HFFc6 (cell line): ENCODE results near the gene DISP3. TPM values are rescaled to one million over a fixed set of nuclear protein-coding genes. Genes with fewer than 3 reads are reported as not detected.

ENCODE experiments used
- DNase-seq: peaks from one replicate; pipeline ENCODE4 v3.0.0-alpha.2; 2018
- H3K27ac Mint-ChIP-seq: 2 replicates; pipeline ENCODE4 v1.8.0; 2020; ENCODE audit warnings: mild to moderate bottlenecking, mixed read lengths
- H3K27me3 Mint-ChIP-seq: 2 replicates; pipeline ENCODE4 v1.8.0; 2021; ENCODE audit warnings: mild to moderate bottlenecking, moderate library complexity, mixed read lengths; ENCODE audit not compliant: insufficient read depth
- H3K36me3 Mint-ChIP-seq: 2 replicates; pipeline ENCODE4 v1.8.0; 2021; ENCODE audit warnings: low read depth, mixed read lengths
- H3K4me1 Mint-ChIP-seq: 2 replicates; pipeline ENCODE4 v1.8.0; 2020; ENCODE audit warnings: low read depth, mixed read lengths
- H3K4me3 Mint-ChIP-seq: 2 replicates; pipeline ENCODE4 v1.8.0; 2020; ENCODE audit warnings: mild to moderate bottlenecking, moderate library complexity, mixed read lengths
- H3K9me3 Mint-ChIP-seq: 2 replicates; pipeline ENCODE4 v1.8.0; 2020; ENCODE audit warnings: mild to moderate bottlenecking, mixed read lengths
- total RNA-seq, 6 experiments: library from RNA; stranded (reverse); fragmentation: NEBNext Ultra II Directional; extraction: Animal tissue kit (Norgen Biotek cat#: 25700); gene quantifications; 2 replicates in 1 of 6; 3 replicates in 5 of 6; pipeline ENCODE4 v1.2.3, GENCODE V29; 2021
- TF ChIP-seq, protein P1 (sequence below): fragments of 200-600 bp; sonication (generic); IDR thresholded peaks from 2 replicates; pipeline ENCODE4 v1.5.0; 2021; ENCODE audit warnings: antibody characterized with exemption, mild to moderate bottlenecking

Gene DISP3
- total RNA-seq, 6 experiments from 2014 or later = not detected

GRCh38 chr1:11550664-11551283 lies 71.8 kb downstream of the DISP3 start:
- no peaks in the 10 kb centered on the region for H3K4me1 Mint-ChIP-seq
- H3K9me3 Mint-ChIP-seq = no peaks in the 10 kb centered on the region
- DNase-seq = peak; percentile 50
- no peaks in the 10 kb centered on the region for H3K36me3 Mint-ChIP-seq
- H3K27ac Mint-ChIP-seq = no peak overlapping the region
- TF ChIP-seq, protein P1, sequence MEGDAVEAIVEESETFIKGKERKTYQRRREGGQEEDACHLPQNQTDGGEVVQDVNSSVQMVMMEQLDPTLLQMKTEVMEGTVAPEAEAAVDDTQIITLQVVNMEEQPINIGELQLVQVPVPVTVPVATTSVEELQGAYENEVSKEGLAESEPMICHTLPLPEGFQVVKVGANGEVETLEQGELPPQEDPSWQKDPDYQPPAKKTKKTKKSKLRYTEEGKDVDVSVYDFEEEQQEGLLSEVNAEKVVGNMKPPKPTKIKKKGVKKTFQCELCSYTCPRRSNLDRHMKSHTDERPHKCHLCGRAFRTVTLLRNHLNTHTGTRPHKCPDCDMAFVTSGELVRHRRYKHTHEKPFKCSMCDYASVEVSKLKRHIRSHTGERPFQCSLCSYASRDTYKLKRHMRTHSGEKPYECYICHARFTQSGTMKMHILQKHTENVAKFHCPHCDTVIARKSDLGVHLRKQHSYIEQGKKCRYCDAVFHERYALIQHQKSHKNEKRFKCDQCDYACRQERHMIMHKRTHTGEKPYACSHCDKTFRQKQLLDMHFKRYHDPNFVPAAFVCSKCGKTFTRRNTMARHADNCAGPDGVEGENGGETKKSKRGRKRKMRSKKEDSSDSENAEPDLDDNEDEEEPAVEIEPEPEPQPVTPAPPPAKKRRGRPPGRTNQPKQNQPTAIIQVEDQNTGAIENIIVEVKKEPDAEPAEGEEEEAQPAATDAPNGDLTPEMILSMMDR = no peak
- H3K4me3 Mint-ChIP-seq = no peak overlapping the region
- peaks cover 6% of the 10 kb centered on the region for H3K27me3 Mint-ChIP-seq

DNA sequence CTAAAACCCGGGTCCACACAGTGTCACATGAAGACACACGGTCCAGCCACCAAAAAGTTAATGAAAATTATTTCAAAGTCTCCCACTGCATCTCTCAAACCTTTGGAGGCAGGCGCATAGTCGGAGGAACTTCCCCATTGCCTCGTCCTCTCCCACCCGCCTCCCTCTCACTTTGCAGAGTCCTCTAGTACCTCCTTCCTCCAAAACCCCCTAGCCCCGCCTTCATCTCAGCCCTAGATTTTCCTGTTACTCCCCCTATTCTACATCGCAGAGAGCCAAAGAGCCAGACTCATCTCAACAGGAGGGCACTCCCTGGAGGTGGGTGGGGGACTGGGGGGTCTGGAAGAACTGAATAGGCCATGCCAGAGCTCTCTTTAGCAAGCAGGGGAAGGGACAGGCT lies 79.3 kb downstream of the DISP3 start:
- no peak overlapping the region for H3K27ac Mint-ChIP-seq
- no peak for DNase-seq
- no peaks in the 10 kb centered on the region for H3K4me1 Mint-ChIP-seq
- H3K4me3 Mint-ChIP-seq = no peak overlapping the region
- no peaks in the 10 kb centered on the region for H3K36me3 Mint-ChIP-seq
- no peaks in the 10 kb centered on the region; the same call in 1 of the 2 replicates for H3K9me3 Mint-ChIP-seq
- TF ChIP-seq, protein P1 = no peak
- H3K27me3 Mint-ChIP-seq = peaks cover 53% of the 10 kb centered on the region

GRCh38 chr1:11558871-11559590 lies 80.1 kb downstream of the DISP3 start:
- H3K36me3 Mint-ChIP-seq = no peaks in the 10 kb centered on the region

DNA sequence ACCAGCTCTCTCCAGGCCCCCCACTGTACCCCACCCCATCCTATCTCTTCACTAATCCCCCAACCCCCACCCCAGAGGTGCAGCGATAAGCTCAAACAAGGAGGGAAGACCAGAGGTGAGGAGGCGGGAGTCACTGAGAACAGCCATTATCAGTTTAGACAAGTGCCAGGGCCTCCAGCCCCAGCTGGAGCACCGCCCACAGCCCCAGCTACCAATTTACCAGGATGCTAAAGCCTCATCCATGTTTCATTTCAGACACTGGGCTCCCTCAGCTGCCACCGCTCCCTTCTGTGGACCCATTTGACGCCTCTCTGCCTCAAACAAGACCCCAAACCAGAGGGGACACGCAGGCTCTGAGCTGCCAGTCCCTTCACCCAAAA lies 80.6 kb downstream of the DISP3 start:
- Mint-ChIP-seq H3K4me3 (no peak overlapping the region), H3K36me3 (no peaks in the 10 kb centered on the region), H3K9me3 (no peaks in the 10 kb centered on the region; the same call in 1 of the 2 replicates), H3K27ac (no peak overlapping the region), H3K4me1 (no peaks in the 10 kb centered on the region), H3K27me3 (peaks cover 56% of the 10 kb centered on the region)
- no peak for DNase-seq
- TF ChIP-seq, protein P1 = no peak

More at GRCh38 chr1:11558871-11559590, 80.1 kb downstream of the DISP3 start:
- no peak overlapping the region for H3K27ac Mint-ChIP-seq
- no peak for DNase-seq
- H3K4me3 Mint-ChIP-seq = no peak overlapping the region
- peaks cover 56% of the 10 kb centered on the region for H3K27me3 Mint-ChIP-seq
- no peaks in the 10 kb centered on the region for H3K4me1 Mint-ChIP-seq
- H3K9me3 Mint-ChIP-seq = no peaks in the 10 kb centered on the region; the same call in 1 of the 2 replicates
- TF ChIP-seq, protein P1 = no peak

GRCh38 chr1:11560061-11560460 lies 81.1 kb downstream of the DISP3 start:
- Mint-ChIP-seq H3K9me3 (no peaks in the 10 kb centered on the region; the same call in 1 of the 2 replicates), H3K4me1 (no peaks in the 10 kb centered on the region), H3K36me3 (no peaks in the 10 kb centered on the region), H3K4me3 (no peak overlapping the region), H3K27ac (no peak overlapping the region), H3K27me3 (peaks cover 56% of the 10 kb centered on the region)
- TF ChIP-seq, protein P1 = no peak
- no peak for DNase-seq
